OCI-LY3 (cell line): ENCODE results near the gene FCN2.
A peak's percentile ranks its signal among the peaks of the same experiment; 100 is the strongest.

Source experiments
- EZH2phosphoT487 ChIP-seq: fragments of 200-600 bp; shearing (Covaris generic); IDR thresholded peaks from 2 replicates; pipeline ENCODE4 v1.6.1; 2018; ENCODE audit warnings: antibody characterized with exemption, mixed run types, low read depth
- TF ChIP-seq, protein P1 (sequence below): fragments of 200-600, 300-600 bp; sonication (generic); IDR thresholded peaks from 2 replicates; pipeline ENCODE4 v1.5.1; 2014; ENCODE audit warnings: antibody characterized with exemption, low read length, low read depth

DNA sequence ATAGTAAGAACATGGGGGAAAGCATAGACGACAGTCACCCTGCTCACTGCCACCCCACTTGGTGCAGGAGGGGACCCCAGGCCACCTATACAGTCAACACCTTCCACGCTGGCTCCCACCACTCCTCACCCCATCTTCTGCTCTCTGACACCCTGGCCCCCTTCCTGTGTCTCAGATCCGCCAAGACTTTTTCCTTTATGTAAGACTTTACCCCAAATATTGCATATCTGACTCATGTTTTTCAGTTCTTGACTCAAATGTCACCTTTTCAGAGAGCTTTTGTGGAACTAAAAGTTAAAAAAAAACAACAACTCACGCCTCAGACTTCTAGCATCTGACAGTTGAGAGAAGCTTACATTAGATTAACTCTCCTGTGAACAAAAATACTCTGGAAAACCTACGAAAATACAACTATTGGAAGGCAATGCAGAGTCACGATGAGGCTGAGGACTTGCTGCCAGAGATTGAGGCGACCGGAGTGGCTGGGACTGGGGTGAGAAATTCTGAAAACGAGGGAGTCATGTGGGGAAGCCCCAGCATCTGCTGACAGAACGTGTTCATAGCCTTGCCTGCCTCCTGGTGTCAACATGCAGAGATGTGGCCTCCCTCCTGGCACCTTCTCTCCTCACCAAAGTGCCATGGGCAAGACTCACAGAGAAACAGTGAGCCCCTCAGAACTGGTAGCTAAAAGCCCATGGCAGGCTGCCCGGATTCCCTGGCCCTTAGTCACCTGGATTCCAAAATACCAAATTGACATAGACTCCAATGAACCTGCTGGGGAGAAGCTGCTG lies 22.4 kb upstream of the FCN2 start:
- TF ChIP-seq, protein P1, sequence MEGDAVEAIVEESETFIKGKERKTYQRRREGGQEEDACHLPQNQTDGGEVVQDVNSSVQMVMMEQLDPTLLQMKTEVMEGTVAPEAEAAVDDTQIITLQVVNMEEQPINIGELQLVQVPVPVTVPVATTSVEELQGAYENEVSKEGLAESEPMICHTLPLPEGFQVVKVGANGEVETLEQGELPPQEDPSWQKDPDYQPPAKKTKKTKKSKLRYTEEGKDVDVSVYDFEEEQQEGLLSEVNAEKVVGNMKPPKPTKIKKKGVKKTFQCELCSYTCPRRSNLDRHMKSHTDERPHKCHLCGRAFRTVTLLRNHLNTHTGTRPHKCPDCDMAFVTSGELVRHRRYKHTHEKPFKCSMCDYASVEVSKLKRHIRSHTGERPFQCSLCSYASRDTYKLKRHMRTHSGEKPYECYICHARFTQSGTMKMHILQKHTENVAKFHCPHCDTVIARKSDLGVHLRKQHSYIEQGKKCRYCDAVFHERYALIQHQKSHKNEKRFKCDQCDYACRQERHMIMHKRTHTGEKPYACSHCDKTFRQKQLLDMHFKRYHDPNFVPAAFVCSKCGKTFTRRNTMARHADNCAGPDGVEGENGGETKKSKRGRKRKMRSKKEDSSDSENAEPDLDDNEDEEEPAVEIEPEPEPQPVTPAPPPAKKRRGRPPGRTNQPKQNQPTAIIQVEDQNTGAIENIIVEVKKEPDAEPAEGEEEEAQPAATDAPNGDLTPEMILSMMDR: peak; percentile 59
- no peak for TF ChIP-seq EZH2phosphoT487
